NCI-H1092 treated with DMSO at 0.1 percent for 48 hours (cell line): ENCODE measurements around the gene ACIN1.

Source experiments
- DNase-seq: peaks from one replicate; lab custom pipeline; 2025; lab: John Stamatoyannopoulos, UW

Gene ACIN1, protein sequence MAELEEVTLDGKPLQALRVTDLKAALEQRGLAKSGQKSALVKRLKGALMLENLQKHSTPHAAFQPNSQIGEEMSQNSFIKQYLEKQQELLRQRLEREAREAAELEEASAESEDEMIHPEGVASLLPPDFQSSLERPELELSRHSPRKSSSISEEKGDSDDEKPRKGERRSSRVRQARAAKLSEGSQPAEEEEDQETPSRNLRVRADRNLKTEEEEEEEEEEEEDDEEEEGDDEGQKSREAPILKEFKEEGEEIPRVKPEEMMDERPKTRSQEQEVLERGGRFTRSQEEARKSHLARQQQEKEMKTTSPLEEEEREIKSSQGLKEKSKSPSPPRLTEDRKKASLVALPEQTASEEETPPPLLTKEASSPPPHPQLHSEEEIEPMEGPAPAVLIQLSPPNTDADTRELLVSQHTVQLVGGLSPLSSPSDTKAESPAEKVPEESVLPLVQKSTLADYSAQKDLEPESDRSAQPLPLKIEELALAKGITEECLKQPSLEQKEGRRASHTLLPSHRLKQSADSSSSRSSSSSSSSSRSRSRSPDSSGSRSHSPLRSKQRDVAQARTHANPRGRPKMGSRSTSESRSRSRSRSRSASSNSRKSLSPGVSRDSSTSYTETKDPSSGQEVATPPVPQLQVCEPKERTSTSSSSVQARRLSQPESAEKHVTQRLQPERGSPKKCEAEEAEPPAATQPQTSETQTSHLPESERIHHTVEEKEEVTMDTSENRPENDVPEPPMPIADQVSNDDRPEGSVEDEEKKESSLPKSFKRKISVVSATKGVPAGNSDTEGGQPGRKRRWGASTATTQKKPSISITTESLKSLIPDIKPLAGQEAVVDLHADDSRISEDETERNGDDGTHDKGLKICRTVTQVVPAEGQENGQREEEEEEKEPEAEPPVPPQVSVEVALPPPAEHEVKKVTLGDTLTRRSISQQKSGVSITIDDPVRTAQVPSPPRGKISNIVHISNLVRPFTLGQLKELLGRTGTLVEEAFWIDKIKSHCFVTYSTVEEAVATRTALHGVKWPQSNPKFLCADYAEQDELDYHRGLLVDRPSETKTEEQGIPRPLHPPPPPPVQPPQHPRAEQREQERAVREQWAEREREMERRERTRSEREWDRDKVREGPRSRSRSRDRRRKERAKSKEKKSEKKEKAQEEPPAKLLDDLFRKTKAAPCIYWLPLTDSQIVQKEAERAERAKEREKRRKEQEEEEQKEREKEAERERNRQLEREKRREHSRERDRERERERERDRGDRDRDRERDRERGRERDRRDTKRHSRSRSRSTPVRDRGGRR

DNA sequence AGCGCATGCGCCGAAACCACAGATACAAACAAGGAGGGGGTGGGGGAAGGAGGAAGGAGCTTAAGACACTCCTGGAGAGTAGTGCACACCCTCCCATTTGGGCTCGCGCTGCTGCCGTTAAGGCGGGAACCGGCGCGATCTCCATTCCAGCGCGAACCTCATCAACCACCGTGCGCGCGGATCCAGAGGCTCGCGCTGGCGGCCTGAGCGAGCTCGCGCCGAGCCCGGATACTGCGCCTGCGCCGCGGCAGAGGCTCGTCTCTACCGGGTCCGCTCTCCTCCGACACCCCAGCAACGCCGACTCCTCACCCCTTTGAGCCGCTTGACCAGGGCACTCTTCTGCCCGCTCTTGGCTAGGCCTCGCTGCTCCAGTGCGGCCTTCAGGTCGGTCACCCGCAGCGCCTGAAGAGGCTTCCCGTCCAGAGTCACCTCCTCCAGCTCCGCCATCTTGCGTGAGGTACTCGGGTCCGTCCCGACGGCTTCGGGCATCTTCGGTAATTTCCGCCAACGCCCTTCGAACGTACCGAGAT lies at the start of gene ACIN1:
Gene ACIN1 (minus strand): TSS at position 471 of the 530 bp plus-strand sequence. CDS start 24 bp downstream, at position 447.
- DNase-seq = no peak

DNA sequence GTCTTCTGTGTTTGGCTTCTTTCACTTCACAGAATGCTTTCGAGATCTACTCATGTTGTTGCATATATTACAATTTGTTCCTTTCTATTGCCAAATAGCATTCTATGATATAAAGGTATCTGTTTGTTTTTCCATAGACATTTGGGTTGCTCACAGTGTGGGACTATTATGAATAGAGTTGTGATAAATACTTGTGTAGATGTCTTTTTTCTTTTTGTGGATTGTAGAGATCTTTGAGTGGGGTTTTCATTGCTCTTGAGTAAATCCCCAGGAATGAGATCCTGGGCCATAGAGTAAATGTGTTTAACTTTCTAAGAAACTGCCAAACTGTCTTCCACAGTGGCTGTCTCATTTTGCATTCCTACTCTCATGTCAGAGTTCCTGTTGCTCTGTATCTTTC lies 49.0 kb upstream of the ACIN1 start:
- no peak for DNase-seq

DNA sequence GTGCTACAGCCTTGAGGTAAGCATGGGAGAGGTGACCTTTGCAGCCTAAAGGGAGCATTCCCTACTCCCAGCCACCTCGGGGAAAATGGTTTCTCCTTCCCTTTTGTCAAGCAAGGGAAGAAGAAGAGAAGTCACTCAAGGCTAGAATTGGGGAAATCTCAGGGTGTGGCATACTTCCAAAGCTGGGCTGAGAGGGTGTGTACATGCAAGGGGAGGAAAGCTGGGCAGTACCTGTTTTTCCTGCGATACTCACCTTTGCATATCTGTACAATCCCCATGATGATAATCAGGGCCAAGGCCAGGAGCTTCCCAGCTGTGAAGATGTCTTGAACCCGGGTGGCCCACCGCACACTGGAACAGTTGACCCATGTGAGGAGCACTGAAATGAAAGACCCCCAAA lies 47.9 kb upstream of the ACIN1 start:
- DNase-seq = no peak

DNA sequence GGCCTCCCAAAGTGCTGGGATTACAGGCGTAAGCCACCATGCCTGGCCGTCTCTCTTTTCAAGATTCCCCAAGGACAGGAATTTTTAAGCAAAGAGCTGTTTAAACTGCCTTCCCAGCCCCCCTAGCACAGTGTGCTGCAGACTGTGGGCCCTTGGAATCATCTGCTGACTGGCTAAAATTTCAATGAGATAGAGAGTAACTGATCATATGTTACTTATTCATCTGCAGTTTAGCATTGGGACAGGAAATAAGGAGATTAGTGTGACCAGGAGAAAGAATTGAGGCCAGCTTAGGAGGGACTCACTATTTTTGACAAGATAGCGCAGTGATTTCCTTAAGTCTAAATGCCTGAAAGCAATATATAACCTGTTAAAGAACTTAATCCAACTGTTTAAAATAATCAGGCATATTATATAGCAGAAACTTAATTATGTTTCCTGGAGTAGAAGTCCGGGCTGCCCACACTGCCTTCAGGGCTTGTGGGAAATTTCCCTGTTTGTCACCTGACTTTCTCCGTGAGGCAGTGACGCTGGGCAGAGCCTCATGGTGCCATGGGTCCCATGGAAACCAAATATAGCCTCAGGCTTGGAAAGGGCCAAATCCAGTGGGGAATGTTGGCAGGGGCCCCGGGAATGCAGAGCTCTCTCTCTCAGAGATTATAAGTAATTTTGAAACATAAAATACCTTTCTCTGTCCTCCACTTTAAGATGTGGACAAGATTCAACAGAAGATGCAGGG lies 46.9 kb upstream of the ACIN1 start:
- DNase-seq = no peak

DNA sequence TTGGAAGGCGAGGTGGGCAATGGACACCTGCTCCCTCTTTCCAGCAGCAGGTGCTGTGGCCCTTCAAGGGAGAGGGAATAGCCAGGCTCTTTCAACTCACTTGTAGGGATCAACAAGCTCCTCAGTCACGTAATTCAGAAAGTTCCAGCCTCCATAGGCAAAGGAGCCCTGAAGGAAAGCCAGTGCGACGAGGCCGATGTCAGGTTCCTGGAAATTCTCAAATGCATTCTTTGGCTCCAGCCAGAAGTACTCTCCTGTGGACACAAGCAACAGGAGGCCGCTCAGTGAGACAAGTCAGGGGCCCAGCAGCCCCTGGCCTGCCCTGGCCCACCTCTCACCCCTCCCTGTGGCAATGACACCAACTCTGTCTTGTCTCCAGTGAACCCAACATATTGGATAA lies 45.4 kb upstream of the ACIN1 start:
- no peak for DNase-seq

DNA sequence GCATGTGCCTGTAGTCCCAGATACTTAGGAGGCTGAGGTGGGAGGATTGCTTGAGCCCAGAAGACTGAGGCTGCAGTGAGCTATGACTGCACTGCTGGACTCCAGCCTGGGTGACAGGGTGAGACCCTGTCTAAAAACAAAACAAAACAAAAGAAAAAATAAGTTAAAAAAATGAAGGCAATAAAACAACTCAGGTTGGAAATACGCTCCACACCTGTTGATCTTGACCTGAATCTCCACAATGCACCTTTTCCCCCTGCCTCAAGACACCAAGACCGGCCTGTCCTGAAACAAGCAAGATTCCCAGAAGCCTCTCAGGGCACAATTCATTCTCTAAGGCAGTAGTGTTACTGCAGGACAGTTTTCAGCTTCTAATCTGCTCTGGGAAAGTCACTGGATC lies 44.9 kb upstream of the ACIN1 start:
- no peak for DNase-seq

DNA sequence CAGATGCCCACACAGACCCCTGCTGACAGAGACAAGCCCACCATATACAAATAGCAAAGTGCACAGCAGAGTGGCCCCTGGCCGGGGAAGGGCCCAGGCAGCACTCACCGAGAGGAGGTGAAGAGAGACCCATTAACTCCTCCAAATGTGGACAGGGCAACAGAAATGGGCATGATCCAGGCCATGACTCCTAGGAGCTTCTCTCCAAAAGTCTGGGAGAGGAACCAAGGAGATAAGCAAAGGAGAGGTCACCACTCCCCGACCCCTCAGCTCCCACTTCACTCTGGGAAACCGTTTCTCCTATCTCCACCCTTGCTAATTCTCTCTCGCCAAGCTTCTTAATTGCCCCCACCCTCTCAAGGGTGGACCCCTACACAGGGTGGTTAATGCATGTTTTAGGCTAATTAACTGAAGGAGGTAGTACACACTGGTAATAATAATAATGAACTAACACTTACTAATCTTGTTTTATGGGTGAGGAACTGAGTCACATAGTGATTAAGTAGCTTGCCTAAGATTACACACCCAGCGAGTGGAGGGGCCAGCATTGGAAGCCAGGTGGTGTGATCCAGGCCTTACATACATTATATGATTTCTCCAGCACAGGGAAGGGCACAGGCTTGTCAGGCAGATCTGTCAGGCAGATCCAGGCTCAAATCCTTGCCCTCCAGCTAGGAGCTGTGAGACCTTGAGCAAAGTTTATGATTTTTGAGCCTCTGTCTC lies 43.0 kb upstream of the ACIN1 start:
- DNase-seq = no peak

DNA sequence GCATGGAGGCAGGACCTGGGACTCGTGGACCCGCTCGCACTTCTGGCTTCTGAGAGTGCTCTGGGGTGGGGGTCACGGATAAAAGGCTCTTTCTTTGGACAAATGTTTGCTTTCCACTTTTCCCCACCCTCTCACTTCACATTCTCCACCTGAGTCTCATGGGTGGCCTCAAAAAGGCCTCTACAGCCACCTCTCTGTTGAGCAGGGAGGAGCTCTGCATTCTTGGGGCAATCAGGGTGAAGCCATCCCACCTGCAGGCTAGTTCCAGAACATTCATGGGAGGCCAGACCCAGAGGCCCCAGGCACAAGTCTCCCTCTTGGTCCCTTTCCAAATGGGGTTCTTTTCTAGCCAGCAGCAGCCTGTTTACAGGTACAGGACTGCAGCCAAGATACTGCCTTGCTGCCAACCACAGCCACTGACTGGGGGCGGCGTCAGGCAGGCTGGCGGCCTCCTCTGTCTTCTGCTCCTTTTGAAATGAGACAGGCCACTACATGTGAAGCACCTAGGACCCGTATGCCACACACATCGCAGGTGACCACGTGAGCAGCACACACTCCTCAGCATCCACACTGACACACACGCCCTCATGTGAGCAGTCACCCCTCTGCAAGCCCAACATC lies 42.4 kb upstream of the ACIN1 start:
- DNase-seq = peak; percentile 44

DNA sequence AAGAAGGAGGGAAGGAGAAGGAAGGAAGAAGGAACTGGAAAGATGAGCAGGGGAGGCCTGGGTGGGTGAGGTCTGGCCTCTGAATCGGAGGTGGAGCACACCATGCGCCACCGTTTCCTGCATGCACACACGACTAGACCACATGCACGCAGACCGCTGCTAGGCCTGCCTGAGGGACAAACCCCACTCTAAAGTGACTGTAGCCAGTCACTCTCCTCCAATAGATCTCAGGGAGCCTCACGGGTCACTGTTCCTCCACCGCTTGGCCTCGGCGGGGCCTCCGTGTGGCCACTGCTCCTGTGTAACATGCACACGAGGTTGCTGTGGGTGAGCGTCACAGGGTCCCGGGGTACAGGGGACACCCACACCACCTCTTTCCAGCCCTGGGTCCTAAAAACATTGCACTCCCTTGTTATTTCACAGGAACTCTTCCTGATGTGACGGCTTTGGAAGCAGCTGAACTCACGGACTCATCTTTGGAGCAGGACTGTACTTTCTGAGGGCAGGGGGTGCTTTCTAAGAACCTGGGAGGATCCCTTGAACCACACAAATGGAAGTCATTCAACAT lies 41.7 kb upstream of the ACIN1 start:
- DNase-seq = no peak

DNA sequence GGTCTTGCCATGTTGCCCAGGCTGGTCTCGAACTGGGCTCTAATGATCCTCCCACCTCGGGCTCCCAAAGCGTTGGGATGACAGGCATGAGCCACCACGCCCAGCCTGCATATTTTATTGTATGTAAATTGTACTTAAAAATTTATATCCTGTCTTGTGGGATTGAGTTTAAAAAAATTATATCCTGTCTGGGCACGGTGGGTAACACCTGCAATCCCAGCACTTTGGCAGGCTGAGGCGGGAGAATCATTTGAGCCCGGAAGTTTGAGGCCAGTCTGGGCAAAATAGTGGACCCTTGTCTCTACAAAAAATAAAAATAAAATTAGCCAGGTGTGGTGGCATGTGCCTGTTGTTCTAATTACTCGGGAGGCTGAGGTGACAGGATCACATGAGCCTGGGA lies 38.0 kb upstream of the ACIN1 start:
- DNase-seq = no peak

DNA sequence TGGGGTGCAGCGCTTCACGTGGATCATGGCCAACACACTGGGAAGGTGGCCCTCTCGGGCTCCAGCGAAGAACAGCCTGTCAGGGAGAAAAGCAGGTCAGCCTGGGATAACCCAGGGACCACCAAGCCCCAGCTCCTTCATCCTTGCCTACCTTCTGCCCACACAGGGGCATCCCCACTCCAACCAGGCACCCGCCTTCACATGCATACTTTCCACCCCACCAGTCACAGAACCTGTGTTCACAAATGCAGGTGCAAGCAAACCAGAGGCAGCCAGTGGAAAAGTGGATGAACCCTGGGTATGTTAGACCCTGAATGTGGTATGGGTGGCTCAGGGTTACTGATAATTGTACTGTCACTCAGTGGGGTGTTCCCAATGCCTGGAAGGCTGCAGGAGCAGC lies 36.5 kb upstream of the ACIN1 start:
- no peak for DNase-seq

DNA sequence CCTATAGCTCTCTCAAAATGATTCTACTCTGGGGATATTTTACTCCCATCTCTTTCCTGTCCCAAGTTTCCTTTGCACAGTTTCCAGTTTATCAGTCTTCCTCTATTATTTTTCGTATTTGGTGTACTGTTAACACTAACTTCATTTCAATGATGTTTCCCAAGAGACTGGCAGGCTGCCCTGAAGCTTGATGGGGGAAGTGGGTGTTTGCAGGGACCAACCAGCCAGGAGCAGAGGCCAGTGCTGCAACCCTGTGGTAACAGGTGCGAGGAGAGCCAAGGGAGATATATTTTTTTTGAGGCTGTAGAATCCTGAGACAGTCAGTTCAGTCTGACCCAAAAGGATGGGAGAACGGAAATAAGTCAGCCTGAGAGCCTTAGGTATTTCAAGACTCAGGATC lies 35.9 kb upstream of the ACIN1 start:
- DNase-seq = no peak

DNA sequence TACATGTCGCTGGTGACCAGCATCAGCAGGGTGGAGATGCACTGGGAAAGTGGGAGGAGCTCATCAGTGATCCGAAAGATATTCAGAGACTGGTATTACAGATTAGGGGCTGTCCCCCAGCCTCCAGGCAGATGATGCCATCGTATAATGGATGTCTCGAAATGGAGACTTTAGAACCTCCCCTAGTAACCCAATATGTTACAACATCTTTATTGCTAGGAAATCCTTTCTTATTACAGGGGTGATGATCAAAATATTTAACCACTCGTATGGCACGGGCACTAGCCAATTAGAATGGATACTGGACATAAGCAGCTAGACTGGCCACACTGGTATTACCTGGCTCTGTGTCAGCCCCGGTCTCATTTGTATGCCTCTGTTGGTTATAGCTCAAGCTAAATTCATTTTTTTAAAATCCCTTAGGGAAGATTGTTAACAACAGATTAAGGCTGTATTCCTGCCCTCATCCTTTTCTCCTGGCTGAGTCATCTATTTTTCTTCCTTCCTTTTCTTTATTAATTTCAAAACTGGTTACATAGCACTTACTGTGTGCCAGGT lies 34.9 kb upstream of the ACIN1 start:
- no peak for DNase-seq

DNA sequence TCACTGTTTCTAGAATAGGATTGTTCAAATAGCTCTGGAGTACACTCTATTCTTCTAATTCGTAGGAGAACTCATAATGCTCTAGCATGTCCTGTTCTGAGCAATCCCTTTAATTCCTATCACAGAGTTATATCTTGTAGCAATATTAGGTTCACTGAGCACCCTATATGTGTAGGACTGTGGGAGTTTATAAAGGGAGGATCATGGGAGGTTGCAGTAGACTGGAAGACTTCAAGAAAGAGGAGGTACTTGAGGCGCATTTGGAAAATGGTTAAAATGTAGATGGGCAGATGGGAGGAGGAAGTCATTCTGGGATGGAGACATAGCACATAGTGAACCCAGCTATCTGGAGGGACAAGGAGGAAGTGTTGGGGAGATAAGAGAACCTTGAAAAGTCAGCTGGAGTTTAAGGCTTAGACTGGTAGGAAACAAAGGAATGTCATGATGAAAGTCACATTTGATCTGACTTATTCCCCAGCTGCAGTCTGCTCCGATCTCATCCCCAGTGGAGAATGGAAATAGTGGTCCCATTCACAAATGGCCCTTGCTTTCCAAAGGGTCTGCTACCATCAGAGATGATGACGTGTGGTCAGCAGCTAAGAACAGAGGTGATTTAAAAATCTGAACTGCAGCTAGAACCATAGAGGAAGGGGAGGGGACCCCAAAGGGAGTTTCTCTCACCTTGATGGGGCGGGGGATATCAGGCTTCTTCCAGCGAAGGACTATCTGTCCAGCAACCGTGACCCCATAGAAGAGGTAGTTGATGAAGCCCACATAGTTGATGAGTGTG lies 34.2 kb upstream of the ACIN1 start:
- DNase-seq = no peak

DNA sequence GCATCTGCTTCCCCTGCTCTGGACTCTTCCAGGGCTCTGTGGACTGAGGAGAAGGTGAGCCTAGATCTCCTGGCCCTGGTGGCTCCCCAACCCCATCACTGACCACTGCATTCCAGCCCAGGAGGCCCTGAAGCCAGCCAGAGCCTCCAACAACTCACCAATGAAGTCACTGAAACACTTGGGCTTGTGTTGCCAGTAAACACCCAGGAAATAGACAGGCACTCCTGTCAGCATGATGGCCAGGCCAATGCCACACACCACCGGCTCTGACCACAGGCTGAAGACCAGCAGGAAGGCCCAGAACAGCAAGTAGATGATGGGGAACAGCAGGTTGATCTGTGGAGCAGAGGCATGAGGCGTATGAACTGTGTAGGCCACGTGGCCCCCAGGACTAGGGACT lies 32.9 kb upstream of the ACIN1 start:
- DNase-seq = no peak

DNA sequence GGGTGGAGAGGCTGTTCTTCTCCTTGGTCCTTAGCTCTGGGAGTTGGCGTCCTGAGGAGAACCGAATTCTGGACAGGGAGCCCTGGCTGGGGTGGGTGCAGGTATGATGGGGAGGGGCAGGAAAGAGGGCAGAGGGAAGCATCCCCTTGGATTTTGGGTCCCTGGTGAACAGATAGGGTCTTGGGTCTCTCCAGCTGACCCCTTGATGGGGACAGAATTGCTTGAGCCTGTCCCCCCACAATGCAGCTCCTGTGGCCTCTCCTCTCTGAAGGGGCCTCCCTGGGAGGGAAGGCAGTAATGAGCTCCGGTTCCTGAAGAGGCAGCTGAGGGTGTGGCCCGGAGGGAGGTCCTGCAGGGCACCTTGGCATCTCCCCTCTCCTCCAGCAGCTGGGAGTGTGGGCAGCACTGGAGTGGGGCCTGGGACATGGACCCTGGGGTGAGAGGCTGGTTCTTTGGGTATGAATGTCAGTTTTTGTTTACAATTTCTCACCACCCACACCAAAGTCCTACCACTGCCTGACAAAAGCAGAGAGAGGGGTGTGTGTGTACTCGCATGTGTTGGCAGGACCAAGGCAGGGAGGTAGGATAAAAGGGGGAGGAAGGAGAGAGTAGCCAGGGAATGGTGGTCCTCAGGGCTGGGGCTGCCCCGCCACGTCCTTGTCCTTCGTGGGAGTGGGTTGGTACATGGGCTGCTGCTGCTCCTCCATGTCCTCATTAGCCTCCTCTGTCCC lies 31.8 kb upstream of the ACIN1 start:
- DNase-seq = no peak

DNA sequence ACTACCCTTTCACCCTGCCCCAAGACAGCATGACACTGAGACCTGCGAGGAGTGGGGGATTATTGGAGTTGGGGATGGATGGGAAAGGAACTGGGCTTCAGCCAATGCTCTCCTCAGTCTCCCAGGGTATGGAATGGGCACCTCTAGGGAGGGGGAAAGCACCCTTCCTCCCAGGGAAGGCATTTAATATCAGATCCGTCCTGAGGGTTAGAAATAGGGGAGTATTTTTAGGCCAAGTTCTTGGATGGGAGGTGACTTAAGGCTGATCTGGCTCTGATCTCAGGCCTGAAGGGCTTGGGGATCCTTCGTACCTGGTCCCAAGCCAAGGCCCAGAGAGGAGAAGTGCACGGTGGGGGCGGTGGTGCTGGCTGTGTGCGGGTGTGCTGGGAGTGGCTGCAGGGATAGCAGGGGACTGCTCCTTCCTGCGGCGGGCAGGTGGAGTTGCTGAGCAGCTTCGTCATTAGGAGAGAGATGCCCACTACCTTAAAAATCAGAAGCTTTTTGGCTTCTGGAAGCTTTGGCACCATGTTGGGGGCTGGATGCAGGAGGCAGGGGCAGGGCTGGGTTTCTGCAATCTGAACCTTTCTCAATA lies 31.1 kb upstream of the ACIN1 start:
- DNase-seq = no peak

DNA sequence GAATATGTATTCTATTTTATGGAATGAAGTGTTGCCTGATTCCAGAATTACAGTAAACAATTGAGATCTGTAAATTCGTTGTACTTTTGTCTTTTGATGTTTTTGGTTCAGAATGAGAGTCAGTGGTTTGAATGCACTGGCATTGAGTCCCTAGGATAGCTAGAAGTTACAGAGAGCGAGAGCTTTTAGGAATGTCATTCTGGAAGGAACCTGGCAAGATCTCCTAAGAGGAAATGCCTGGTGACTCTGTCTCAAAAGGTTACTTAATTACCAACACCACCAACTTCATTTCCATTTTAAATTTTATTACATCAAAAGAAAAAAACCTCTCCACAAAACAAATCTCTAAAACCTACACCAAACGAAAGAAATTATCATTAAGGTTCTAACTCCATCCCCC lies 30.1 kb upstream of the ACIN1 start:
- no peak for DNase-seq
